Erythroblast (primary cell): ENCODE measurements around the gene KLRK1.

Experiments
- GATA1 ChIP-seq: IDR thresholded peaks from 2 replicates; pipeline ENCODE4 v1.6.1; 2011; ENCODE audit warnings: low read depth, mild to moderate bottlenecking, control low read depth, low read length, moderate library complexity
- POLR2A ChIP-seq: IDR thresholded peaks from 2 replicates; pipeline ENCODE4 v1.6.1; 2011; ENCODE audit warnings: mild to moderate bottlenecking, low read length

- no peak for TF ChIP-seq POLR2A
- no peak for TF ChIP-seq GATA1
Measured at GRCh38 chr12:10393291-10393690, 3.5 kb upstream of the KLRK1 start.
